Endothelial cell of umbilical vein (primary cell): Measurements from ENCODE around the gene LSM5. TPM values are rescaled to one million over a fixed set of nuclear protein-coding genes. Genes with fewer than 3 reads are reported as not detected.

Experiments used
- BruUV-seq: library from RNA; stranded (reverse); fragments of 400-500 nt; replicated peaks from 2 replicates; lab custom pipeline; 2021; lab: Mats Ljungman, UMichigan
- CTCF ChIA-PET: fragments of 300-600, 350-600 bp; sonication (Branson Sonifier 250); formaldehyde crosslinking; loops from one replicate; lab custom pipeline; 2021; ENCODE audit warnings: antibody characterized with exemption, inconsistent platforms; lab: Charles Lee
- POLR2A ChIA-PET: fragments of 300-600, 350-600 bp; sonication (Branson Sonifier 250); formaldehyde crosslinking; loops from one replicate; lab custom pipeline; 2021; ENCODE audit warnings: antibody characterized with exemption, inconsistent platforms; lab: Charles Lee
- DNase-seq: peaks from one replicate; pipeline ENCODE4 v3.0.0-alpha.2; 2011; ENCODE audit warnings: low read depth, low spot score
- FAIRE-seq: peaks from 2 replicates; lab custom pipeline; 2011; peaks lifted over from hg19 to GRCh38; lab: Jason Lieb, UNC
- H2AFZ ChIP-seq: 2 replicates; pipeline ENCODE4 v1.6.0; 2012; ENCODE audit warnings: low read depth, low read length, control low read depth, inconsistent platforms
- H3K27ac ChIP-seq: 2 replicates; pipeline ENCODE4 v1.5.1; 2011; ENCODE audit warnings: low read depth, mild to moderate bottlenecking, control low read depth, low read length, moderate library complexity; ENCODE audit not compliant: insufficient read depth
- H3K27me3 ChIP-seq, 2 experiments: 2 replicates each; pipeline versions ENCODE4 v1.6.0 to v1.6.1; 2011; ENCODE audit warnings: low read length in 2 of 2, mixed read lengths in 1 of 2; ENCODE audit not compliant: control insufficient read depth in 2 of 2, insufficient read depth in 2 of 2
- H3K36me3 ChIP-seq, 2 experiments: 2 replicates in 1 of 2; 3 replicates in 1 of 2; pipeline ENCODE4 v1.5.1; 2011; ENCODE audit warnings: low read length in 2 of 2, mild to moderate bottlenecking in 1 of 2, moderate library complexity in 1 of 2; ENCODE audit not compliant: control insufficient read depth in 2 of 2, insufficient read depth in 2 of 2; ENCODE audit errors: extremely low read depth in 1 of 2
- H3K4me1 ChIP-seq: 3 replicates; pipeline ENCODE4 v1.5.1; 2011; ENCODE audit warnings: mild to moderate bottlenecking, low read length; ENCODE audit not compliant: control insufficient read depth, insufficient read depth; ENCODE audit errors: extremely low read depth
- H3K4me2 ChIP-seq: 2 replicates; pipeline ENCODE4 v1.6.1; 2011; ENCODE audit warnings: low read length, control low read depth, mixed read lengths; ENCODE audit not compliant: insufficient read depth
- H3K4me3 ChIP-seq, 3 experiments: fragments of 200-600 bp in 1 of 3; sonication (generic), shearing (Covaris generic) in 1 of 3; replicated peaks in 1 of 3; 2 replicates each; pipeline ENCODE4 v1.5.1; 2011 to 2016; ENCODE audit warnings: control low read depth in 3 of 3, low read length in 3 of 3, mild to moderate bottlenecking in 2 of 3, inconsistent platforms in 1 of 3, low read depth in 1 of 3, moderate library complexity in 1 of 3; ENCODE audit not compliant: insufficient read depth in 1 of 3
- H3K79me2 ChIP-seq: 2 replicates; pipeline ENCODE4 v1.6.0; 2012; ENCODE audit warnings: low read length, inconsistent platforms; ENCODE audit not compliant: control insufficient read depth, insufficient read depth
- H3K9ac ChIP-seq: replicated peaks from 2 replicates; pipeline ENCODE3; 2011; ENCODE audit warnings: low read length, control low read depth; ENCODE audit not compliant: insufficient read depth; ENCODE audit errors: extremely low read depth
- H3K9me1 ChIP-seq: replicated peaks from 3 replicates; pipeline ENCODE4 v1.6.0; 2011; ENCODE audit warnings: mild to moderate bottlenecking, low read length; ENCODE audit not compliant: control insufficient read depth, insufficient read depth; ENCODE audit errors: extremely low read depth
- H3K9me3 ChIP-seq: replicated peaks from 2 replicates; pipeline ENCODE4 v1.5.1; 2012; ENCODE audit warnings: low read length, inconsistent platforms; ENCODE audit not compliant: control insufficient read depth, insufficient read depth
- H4K20me1 ChIP-seq: replicated peaks from 2 replicates; pipeline ENCODE3; 2011; ENCODE audit warnings: mild to moderate bottlenecking, low read length; ENCODE audit not compliant: control insufficient read depth, insufficient read depth; ENCODE audit errors: extremely low read depth
- EZH2 ChIP-seq: IDR thresholded peaks from 2 replicates; pipeline ENCODE4 v1.6.1; 2012; ENCODE audit warnings: borderline replicate concordance, low read depth, mild to moderate bottlenecking, moderate library complexity, low read length, inconsistent platforms; ENCODE audit not compliant: severe bottlenecking
- FOS ChIP-seq: IDR thresholded peaks from 2 replicates; pipeline ENCODE4 v1.6.1; 2011; ENCODE audit warnings: mild to moderate bottlenecking, low read length, moderate library complexity, borderline replicate concordance; ENCODE audit not compliant: insufficient read depth
- GATA2 ChIP-seq: IDR thresholded peaks from 2 replicates; pipeline ENCODE4 v1.7.0; 2011; ENCODE audit warnings: low read depth, mild to moderate bottlenecking, moderate library complexity, mixed read lengths, low read length; ENCODE audit not compliant: insufficient read length, insufficient read depth
- JUN ChIP-seq: IDR thresholded peaks from 2 replicates; pipeline ENCODE4 v1.6.1; 2011; ENCODE audit warnings: borderline replicate concordance, low read depth; ENCODE audit not compliant: insufficient read length, insufficient read depth
- MYC ChIP-seq: IDR thresholded peaks from one replicate; pipeline ENCODE4 v1.6.1; 2011; ENCODE audit warnings: mild to moderate bottlenecking, low read depth, low read length
- POLR2A ChIP-seq: IDR thresholded peaks from 2 replicates; pipeline ENCODE4 v1.6.1; 2012; ENCODE audit warnings: low read depth, mild to moderate bottlenecking, control low read depth, low read length
- POLR2AphosphoS5 ChIP-seq: IDR thresholded peaks from 2 replicates; pipeline ENCODE4 v1.6.1; 2012; ENCODE audit warnings: low read depth, mild to moderate bottlenecking, control low read depth, low read length, moderate library complexity; ENCODE audit not compliant: insufficient read depth
- dilution Hi-C: fragments of 300-500 bp; cut with MboI; formaldehyde crosslinking; loops from one replicate; pipeline ENCODE4 v1.15.0; 2019; ENCODE audit warnings: low sequenced_read_pairs; ENCODE audit not compliant: extremely low pct_ligation_motif_present
- intact Hi-C: fragments of 100-400 bp; cut with micrococcal nuclease; formaldehyde crosslinking; loops from one replicate; pipeline ENCODE4 v1.10.0; 2022
- polyA plus RNA-seq, 4 experiments: library from polyadenylated mRNA; depleted of rRNA in 3 of 4; stranded (reverse) in 3 of 4; unstranded in 1 of 4; fragments of >200 nt; gene quantifications; 2 replicates each; pipeline versions ENCODE4 v1.2.1 to v1.2.3, GENCODE V29; 2011 to 2012; ENCODE audit warnings: missing spikeins in 1 of 4
- total RNA-seq: library from RNA; stranded (reverse); gene quantifications from 2 replicates; pipeline ENCODE4 v1.2.3, GENCODE V29; 2021
- TF ChIP-seq, protein P1 (sequence below): IDR thresholded peaks from 2 replicates; pipeline ENCODE4 v1.6.1; 2011; ENCODE audit not compliant: insufficient read depth, insufficient read length
- TF ChIP-seq, protein P2 (sequence below), 2 donors: IDR thresholded peaks; 1 replicate in 1 of 2; 2 replicates in 1 of 2; pipeline ENCODE4 v1.5.1; 2011; ENCODE audit warnings: low read length in 2 of 2, mild to moderate bottlenecking in 2 of 2, moderate library complexity in 2 of 2, control low read depth in 1 of 2, inconsistent platforms in 1 of 2, low read depth in 1 of 2; ENCODE audit not compliant: insufficient read depth in 1 of 2; ENCODE audit errors: extremely low read depth in 1 of 2

LSM5 gene
- total and polyA plus RNA-seq, 2 donors (not counting 3 experiments of a cell fraction or from before 2014, with no cell fraction given): 36.3 to 68.1 TPM

DNA sequence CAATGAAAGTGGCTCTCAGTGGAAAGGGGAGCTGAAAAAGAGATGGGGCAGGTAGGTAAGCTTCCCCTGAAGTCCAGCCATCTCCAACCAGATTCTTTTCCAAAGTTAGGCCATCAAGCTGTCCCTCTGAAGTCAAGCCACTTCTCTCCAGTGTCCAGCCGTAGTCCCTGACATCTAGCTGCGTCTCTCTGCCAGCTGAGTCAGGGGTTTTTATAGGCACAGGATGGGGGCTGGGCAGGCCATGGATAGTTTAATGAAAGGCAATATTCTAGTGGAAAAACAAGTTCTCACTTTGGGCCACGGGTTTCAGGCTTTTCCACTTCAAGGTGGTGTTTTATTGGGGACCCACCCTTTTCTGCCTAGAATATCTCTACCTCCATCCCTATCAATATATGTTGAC, 41.9 kb upstream of the LSM5 start:
- Histone ChIP-seq H2AFZ (no peak overlapping the region), H3K9me3 (no peaks in the 10 kb centered on the region), H3K4me1 (peaks cover 7% of the 10 kb centered on the region), H3K27ac (no peak overlapping the region), H4K20me1 (no peaks in the 10 kb centered on the region), H3K4me2 (no peak overlapping the region), H3K79me2 (peaks cover 20% of the 10 kb centered on the region), H3K27me3 (no peaks in the 10 kb centered on the region), H3K4me3 (no peak overlapping the region), H3K9me1 (no peaks in the 10 kb centered on the region), H3K36me3 (no peaks in the 10 kb centered on the region), H3K9ac (no peak overlapping the region)
- intact Hi-C loops: no loop called here
- ChIA-PET POLR2A (no interaction called here), CTCF (interaction anchor here (1.1 to 1.3 kb wide), 2 partner anchors 33 to 37 kb away, joined by 3 to 4 read pairs; no protein-coding TSS in a partner anchor)
- FAIRE-seq: no peak
- TF ChIP-seq GATA2 (no peak), JUN (no peak), FOS (no peak), POLR2A (no peak), POLR2AphosphoS5 (no peak), EZH2 (no peak), MYC (no peak)
- TF ChIP-seq, protein P1, sequence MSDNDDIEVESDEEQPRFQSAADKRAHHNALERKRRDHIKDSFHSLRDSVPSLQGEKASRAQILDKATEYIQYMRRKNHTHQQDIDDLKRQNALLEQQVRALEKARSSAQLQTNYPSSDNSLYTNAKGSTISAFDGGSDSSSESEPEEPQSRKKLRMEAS: no peak
- TF ChIP-seq, protein P2, sequence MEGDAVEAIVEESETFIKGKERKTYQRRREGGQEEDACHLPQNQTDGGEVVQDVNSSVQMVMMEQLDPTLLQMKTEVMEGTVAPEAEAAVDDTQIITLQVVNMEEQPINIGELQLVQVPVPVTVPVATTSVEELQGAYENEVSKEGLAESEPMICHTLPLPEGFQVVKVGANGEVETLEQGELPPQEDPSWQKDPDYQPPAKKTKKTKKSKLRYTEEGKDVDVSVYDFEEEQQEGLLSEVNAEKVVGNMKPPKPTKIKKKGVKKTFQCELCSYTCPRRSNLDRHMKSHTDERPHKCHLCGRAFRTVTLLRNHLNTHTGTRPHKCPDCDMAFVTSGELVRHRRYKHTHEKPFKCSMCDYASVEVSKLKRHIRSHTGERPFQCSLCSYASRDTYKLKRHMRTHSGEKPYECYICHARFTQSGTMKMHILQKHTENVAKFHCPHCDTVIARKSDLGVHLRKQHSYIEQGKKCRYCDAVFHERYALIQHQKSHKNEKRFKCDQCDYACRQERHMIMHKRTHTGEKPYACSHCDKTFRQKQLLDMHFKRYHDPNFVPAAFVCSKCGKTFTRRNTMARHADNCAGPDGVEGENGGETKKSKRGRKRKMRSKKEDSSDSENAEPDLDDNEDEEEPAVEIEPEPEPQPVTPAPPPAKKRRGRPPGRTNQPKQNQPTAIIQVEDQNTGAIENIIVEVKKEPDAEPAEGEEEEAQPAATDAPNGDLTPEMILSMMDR (IDR thresholded peaks at IDR 0.05; ENCODE audit: extremely low read depth in 1 of 2, insufficient read depth in 1 of 2, low read depth in 1 of 2, low read length in 2 of 2): no peak
- BruUV-seq: no TSS peak
- DNase-seq: no peak
- dilution Hi-C loops: no loop called here
